ENCODE results near the gene TACC2.

DNA sequence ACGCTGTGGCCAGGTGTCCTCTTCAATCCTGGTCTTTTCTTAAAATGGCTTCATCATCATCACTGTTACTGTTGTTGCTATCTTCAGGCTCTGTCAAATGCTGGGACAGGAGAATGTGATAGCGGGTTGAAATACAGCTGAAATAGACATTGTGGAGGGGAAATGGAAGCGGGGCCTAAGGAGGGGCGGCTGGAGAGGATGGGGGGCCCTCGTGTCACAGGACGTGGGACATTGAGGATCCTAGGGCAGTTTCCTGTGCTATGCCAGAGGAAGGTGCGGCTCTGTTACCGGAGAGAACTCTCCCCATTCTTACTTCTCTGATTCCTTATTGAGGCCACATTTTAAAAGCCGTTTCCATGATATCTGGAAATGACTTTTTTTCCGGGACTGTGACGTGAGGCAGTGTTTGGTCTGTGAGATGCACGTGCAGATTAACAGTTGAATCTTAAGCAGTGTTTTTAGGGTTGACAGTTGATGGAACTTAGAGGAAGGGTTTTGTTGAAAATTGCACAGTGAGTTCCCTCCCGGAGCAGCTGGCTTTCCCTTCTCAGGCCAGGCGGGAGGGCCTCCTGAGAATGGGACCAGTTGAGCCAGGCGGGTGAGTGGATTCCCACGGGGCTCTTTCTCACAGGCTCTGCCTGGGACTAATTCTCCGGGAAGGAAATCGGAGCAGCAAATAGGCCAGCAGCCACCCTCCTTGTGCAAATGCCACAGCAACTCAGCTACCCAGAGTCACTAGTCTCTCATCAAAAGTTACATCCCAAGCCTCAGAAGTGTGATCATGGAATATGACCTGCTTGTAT is 125.2 kb downstream of the TACC2 start:
- TF ChIP-seq, protein P1, sequence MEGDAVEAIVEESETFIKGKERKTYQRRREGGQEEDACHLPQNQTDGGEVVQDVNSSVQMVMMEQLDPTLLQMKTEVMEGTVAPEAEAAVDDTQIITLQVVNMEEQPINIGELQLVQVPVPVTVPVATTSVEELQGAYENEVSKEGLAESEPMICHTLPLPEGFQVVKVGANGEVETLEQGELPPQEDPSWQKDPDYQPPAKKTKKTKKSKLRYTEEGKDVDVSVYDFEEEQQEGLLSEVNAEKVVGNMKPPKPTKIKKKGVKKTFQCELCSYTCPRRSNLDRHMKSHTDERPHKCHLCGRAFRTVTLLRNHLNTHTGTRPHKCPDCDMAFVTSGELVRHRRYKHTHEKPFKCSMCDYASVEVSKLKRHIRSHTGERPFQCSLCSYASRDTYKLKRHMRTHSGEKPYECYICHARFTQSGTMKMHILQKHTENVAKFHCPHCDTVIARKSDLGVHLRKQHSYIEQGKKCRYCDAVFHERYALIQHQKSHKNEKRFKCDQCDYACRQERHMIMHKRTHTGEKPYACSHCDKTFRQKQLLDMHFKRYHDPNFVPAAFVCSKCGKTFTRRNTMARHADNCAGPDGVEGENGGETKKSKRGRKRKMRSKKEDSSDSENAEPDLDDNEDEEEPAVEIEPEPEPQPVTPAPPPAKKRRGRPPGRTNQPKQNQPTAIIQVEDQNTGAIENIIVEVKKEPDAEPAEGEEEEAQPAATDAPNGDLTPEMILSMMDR (IDR thresholded peaks at IDR 0.05) = no peak
- TF ChIP-seq POLR2AphosphoS5 (IDR thresholded peaks at IDR 0.05) (peak; percentile 32), POLR2A (IDR thresholded peaks at IDR 0.05) (no peak)

Measured in gastroesophageal sphincter (tissue), 3 donors.